Neuronal stem cell (in vitro differentiated cells): ENCODE data around the gene JSRP1.

Experiments used
- DNase-seq: peaks from one replicate; pipeline ENCODE4 v3.0.0-alpha.2; 2013; ENCODE audit warnings: low spot score
- H2AFZ ChIP-seq: one replicate; pipeline ENCODE4 v1.6.1; 2013; ENCODE audit warnings: mild to moderate bottlenecking, low read length, inconsistent platforms
- H2AK5ac ChIP-seq: 2 replicates; pipeline ENCODE4 v1.6.1; 2013; ENCODE audit warnings: low read depth, mild to moderate bottlenecking, inconsistent platforms, low read length, moderate library complexity, mixed read lengths
- H2BK120ac ChIP-seq: 2 replicates; pipeline ENCODE4 v1.6.1; 2013; ENCODE audit warnings: low read depth, mild to moderate bottlenecking, inconsistent platforms, low read length, moderate library complexity, mixed read lengths
- H2BK12ac ChIP-seq: one replicate; pipeline ENCODE4 v1.6.1; 2013; ENCODE audit warnings: low read length, inconsistent platforms
- H2BK15ac ChIP-seq: 2 replicates; pipeline ENCODE4 v1.6.1; 2013; ENCODE audit warnings: mild to moderate bottlenecking, low read length, inconsistent platforms, mixed read lengths
- H2BK5ac ChIP-seq: one replicate; pipeline ENCODE4 v1.6.1; 2013; ENCODE audit warnings: inconsistent platforms, mild to moderate bottlenecking, low read length, moderate library complexity
- H3K14ac ChIP-seq: one replicate; pipeline ENCODE4 v1.6.1; 2013; ENCODE audit warnings: low read length, inconsistent platforms
- H3K18ac ChIP-seq: 2 replicates; pipeline ENCODE4 v1.6.1; 2013; ENCODE audit warnings: low read length, inconsistent platforms
- H3K23ac ChIP-seq: 2 replicates; pipeline ENCODE4 v1.6.1; 2013; ENCODE audit warnings: low read depth, mild to moderate bottlenecking, mixed read lengths, low read length, inconsistent platforms; ENCODE audit not compliant: poor library complexity
- H3K27ac ChIP-seq: replicated peaks from 3 replicates; pipeline ENCODE4 v1.5.1; 2013; ENCODE audit warnings: low read length, inconsistent platforms
- H3K27me3 ChIP-seq, 3 experiments: 2 replicates each; pipeline ENCODE4 v1.6.1; 2013; ENCODE audit warnings: low read length in 3 of 3, mild to moderate bottlenecking in 2 of 3, inconsistent platforms in 1 of 3, low read depth in 1 of 3, mixed read lengths in 1 of 3, moderate library complexity in 1 of 3; ENCODE audit not compliant: control insufficient read depth in 3 of 3, insufficient read depth in 3 of 3
- H3K36me3 ChIP-seq, 2 donors: replicated peaks in 1 of 2; 2 replicates each; pipeline ENCODE4 v1.6.1; 2013; ENCODE audit warnings: low read length in 2 of 2; ENCODE audit not compliant: control insufficient read depth in 2 of 2, insufficient read depth in 2 of 2
- H3K4ac ChIP-seq: 2 replicates; pipeline ENCODE4 v1.6.1; 2013; ENCODE audit warnings: inconsistent platforms, mild to moderate bottlenecking, low read length, moderate library complexity
- H3K4me1 ChIP-seq, 2 donors: 1 replicate in 1 of 2; 2 replicates in 1 of 2; pipeline ENCODE4 v1.6.1; 2013; ENCODE audit warnings: low read length in 2 of 2, low read depth in 1 of 2; ENCODE audit not compliant: control insufficient read depth in 2 of 2, insufficient read depth in 1 of 2
- H3K4me2 ChIP-seq: one replicate; pipeline ENCODE4 v1.6.1; 2013; ENCODE audit warnings: mild to moderate bottlenecking, low read length, inconsistent platforms; ENCODE audit not compliant: insufficient read depth, poor library complexity, severe bottlenecking
- H3K4me3 ChIP-seq, 2 donors: 2 replicates each; pipeline ENCODE4 v1.5.1; 2013; ENCODE audit warnings: low read length in 2 of 2, mild to moderate bottlenecking in 2 of 2, inconsistent platforms in 1 of 2, moderate library complexity in 1 of 2
- H3K79me1 ChIP-seq: one replicate; pipeline ENCODE4 v1.6.1; 2013; ENCODE audit warnings: low read depth, mild to moderate bottlenecking, inconsistent platforms, low read length, moderate library complexity
- H3K9ac ChIP-seq: one replicate; pipeline ENCODE4 v1.6.1; 2013; ENCODE audit warnings: mild to moderate bottlenecking, low read depth, low read length, inconsistent platforms; ENCODE audit not compliant: poor library complexity
- H3K9me3 ChIP-seq, 2 donors: replicated peaks in 1 of 2; 2 replicates each; pipeline versions ENCODE3 to v1.6.1; 2013; ENCODE audit warnings: low read length in 2 of 2, mild to moderate bottlenecking in 2 of 2, inconsistent platforms in 1 of 2, low read depth in 1 of 2, mixed read lengths in 1 of 2, moderate library complexity in 1 of 2; ENCODE audit not compliant: control insufficient read depth in 2 of 2, insufficient read depth in 1 of 2
- H4K8ac ChIP-seq: one replicate; pipeline ENCODE4 v1.6.1; 2013; ENCODE audit warnings: low read depth, mild to moderate bottlenecking, inconsistent platforms, low read length, moderate library complexity
- H4K91ac ChIP-seq: one replicate; pipeline ENCODE4 v1.6.1; 2013; ENCODE audit warnings: low read length, low read depth, mild to moderate bottlenecking, inconsistent platforms; ENCODE audit not compliant: poor library complexity
- WGBS, 2 donors: extraction: QIAGEN DNeasy Blood & Tissue Kit; methylation state at CpG; one replicate each; pipeline ENCODE4 v1.1.7; 2013; ENCODE audit warnings: missing lambda C conversion rate in 2 of 2, mixed read lengths in 1 of 2; ENCODE audit not compliant: insufficient read length in 2 of 2, insufficient replicate concordance in 1 of 2; ENCODE audit errors: extremely low coverage in 2 of 2; 5-methylcytosine and 5-hydroxymethylcytosine counted together

Gene JSRP1

DNA sequence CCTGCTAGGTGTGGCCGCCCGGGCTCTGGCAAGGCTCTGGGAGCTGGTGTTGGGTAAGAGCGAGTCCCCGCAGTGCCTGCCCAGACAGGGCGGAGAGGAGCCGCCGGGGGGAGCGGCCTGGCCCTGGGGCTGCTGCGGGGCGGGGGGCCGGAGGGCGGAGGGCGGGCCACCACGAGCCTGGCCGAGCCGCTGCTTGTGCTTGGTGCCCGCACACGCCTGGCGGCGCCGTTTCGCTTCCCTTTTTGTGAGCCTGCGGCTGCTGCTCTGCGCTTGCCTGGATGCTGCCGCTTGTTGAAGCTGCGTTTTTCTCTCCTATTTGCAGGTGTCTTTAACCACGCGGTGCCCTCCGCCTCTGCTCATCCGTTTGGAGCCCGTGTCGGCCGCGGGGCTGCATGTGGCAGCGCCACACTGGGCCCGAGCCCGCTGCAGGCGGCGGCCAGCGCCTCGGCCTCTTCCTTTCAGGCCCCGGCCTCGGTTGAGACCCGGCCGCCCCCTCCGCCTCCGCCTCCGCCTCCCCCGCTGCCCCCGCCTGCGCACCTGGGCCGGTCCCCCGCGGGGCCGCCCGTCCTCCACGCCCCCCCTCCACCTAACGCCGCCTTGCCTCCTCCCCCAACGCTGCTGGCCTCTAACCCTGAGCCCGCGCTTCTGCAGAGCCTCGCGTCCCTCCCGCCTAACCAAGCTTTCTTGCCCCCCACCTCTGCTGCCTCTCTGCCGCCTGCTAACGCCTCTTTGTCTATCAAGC, 28.6 kb downstream of the JSRP1 start:
- no peak overlapping the region for H2BK12ac ChIP-seq
- no peak overlapping the region for H3K4me2 ChIP-seq
- H3K27ac ChIP-seq: no peak overlapping the region
- WGBS, 2 donors: no CpG with 5 or more reads among the region's 67 CpGs
- H3K36me3 ChIP-seq: peaks cover 49 to 88% of the 10 kb centered on the region in 2 donors
- H3K23ac ChIP-seq: no peak overlapping the region
- no peak overlapping the region for H2AFZ ChIP-seq
- no peaks in the 10 kb centered on the region for H3K27me3 ChIP-seq
- H2AK5ac ChIP-seq: no peak overlapping the region
- no peak for DNase-seq
- H3K9ac ChIP-seq: no peak overlapping the region
- no peak overlapping the region for H2BK5ac ChIP-seq
- peaks cover 5% of the 10 kb centered on the region for H3K79me1 ChIP-seq
- no peak overlapping the region for H4K8ac ChIP-seq
- no peak overlapping the region for H3K18ac ChIP-seq
- H3K9me3 ChIP-seq: no peaks in the 10 kb centered on the region
- no peak overlapping the region for H3K4ac ChIP-seq
- H2BK120ac ChIP-seq: no peak overlapping the region
- H3K4me1 ChIP-seq: no peaks in the 10 kb centered on the region
- no peak overlapping the region for H4K91ac ChIP-seq
- H2BK15ac ChIP-seq: no peak overlapping the region
- H3K14ac ChIP-seq: no peak overlapping the region
- H3K4me3 ChIP-seq: no peak overlapping the region

GRCh38 chr19:2226840-2227360, 29.3 kb downstream of the JSRP1 start:
- H3K4me2 ChIP-seq: no peak overlapping the region
- H3K4me3 ChIP-seq: no peak overlapping the region
- H2AFZ ChIP-seq: no peak overlapping the region
- WGBS, 2 donors: no CpG with 5 or more reads among the region's 53 CpGs
- no peak overlapping the region for H2BK5ac ChIP-seq
- H3K9me3 ChIP-seq: no peaks in the 10 kb centered on the region
- no peak overlapping the region for H4K8ac ChIP-seq
- H2AK5ac ChIP-seq: no peak overlapping the region
- H3K23ac ChIP-seq: no peak overlapping the region
- H3K9ac ChIP-seq: no peak overlapping the region
- H3K4me1 ChIP-seq: no peaks in the 10 kb centered on the region
- peaks cover 49 to 89% of the 10 kb centered on the region in 2 donors for H3K36me3 ChIP-seq
- no peak overlapping the region for H2BK120ac ChIP-seq
- no peak for DNase-seq
- H3K79me1 ChIP-seq: peaks cover 8% of the 10 kb centered on the region
- H3K18ac ChIP-seq: no peak overlapping the region
- H2BK12ac ChIP-seq: no peak overlapping the region
- no peak overlapping the region for H3K27ac ChIP-seq
- no peak overlapping the region for H3K14ac ChIP-seq
- no peaks in the 10 kb centered on the region for H3K27me3 ChIP-seq
- H4K91ac ChIP-seq: no peak overlapping the region
- no peak overlapping the region for H2BK15ac ChIP-seq
- H3K4ac ChIP-seq: no peak overlapping the region

DNA sequence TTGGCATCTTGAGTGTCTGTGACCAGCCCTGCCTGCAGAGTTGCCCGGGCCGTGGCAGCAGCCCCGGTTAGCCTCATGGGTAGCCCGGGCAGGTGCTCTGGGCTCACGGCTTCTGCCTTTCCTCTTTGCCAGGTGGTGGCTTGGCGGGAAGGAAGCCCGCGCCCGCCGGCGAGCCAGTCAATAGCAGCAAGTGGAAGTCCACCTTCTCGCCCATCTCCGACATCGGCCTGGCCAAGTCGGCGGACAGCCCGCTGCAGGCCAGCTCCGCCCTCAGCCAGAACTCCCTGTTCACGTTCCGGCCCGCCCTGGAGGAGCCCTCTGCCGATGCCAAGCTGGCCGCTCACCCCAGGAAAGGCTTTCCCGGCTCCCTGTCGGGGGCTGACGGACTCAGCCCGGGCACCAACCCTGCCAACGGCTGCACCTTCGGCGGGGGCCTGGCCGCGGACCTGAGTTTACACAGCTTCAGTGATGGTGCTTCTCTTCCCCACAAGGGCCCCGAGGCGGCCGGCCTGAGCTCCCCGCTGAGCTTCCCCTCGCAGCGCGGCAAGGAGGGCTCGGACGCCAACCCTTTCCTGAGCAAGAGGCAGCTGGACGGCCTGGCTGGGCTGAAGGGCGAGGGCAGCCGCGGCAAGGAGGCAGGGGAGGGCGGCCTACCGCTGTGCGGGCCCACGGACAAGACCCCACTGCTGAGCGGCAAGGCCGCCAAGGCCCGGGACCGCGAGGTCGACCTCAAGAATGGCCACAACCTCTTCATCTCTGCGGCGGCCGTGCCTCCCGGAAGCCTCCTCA, 30.0 kb downstream of the JSRP1 start:
- Histone ChIP-seq H3K27ac (no peak overlapping the region), H3K14ac (no peak overlapping the region), H3K79me1 (peaks cover 8% of the 10 kb centered on the region), H3K27me3 (no peaks in the 10 kb centered on the region), H3K9me3 (no peaks in the 10 kb centered on the region), H2AFZ (no peak overlapping the region), H3K18ac (no peak overlapping the region), H4K91ac (no peak overlapping the region), H3K4ac (no peak overlapping the region), H2BK15ac (no peak overlapping the region), H3K36me3 (peaks cover 47 to 89% of the 10 kb centered on the region in 2 donors), H4K8ac (peak overlapping the region; percentile 19), H3K4me1 (no peaks in the 10 kb centered on the region), H2BK5ac (no peak overlapping the region), H2AK5ac (no peak overlapping the region), H3K4me3 (no peak overlapping the region), H2BK120ac (no peak overlapping the region), H2BK12ac (no peak overlapping the region), H3K23ac (no peak overlapping the region), H3K9ac (peak overlapping the region; percentile 60), H3K4me2 (no peak overlapping the region)
- DNase-seq: no peak
- WGBS, 2 donors: no CpG with 5 or more reads among the region's 59 CpGs

DNA sequence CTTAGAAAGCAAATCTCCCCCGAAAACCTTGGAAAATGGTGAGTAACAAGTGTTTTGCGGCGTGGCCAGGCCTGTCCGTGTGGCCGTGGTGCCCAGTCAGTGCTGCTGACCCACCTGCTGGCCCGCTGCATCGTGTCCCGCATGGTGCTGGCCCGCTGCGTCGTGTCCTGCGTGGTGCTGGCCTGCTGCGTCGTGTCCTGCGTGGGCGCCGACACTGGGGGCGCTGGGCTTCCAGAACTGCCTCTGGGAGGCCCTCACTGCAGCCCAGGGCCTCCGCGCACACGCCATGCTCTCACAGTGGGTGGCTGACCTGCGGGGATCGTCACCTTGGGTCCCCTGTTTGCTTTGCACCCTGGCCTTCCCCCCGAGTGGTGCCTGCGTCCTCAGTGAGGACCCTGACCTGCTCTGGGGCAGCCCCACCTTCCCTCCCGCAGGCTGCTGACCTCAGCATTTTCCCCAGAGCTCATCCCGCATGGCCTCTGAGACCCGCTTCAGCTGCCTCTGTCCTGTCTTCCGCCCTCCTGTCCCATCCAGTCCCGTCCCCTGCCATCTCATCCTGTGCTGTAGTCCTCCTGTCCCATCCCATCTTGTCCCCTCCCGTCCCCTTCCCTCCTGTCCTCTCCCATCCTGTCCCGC, 30.7 kb downstream of the JSRP1 start:
- H2AK5ac ChIP-seq: no peak overlapping the region
- H3K27me3 ChIP-seq: no peaks in the 10 kb centered on the region
- H3K27ac ChIP-seq: no peak overlapping the region
- no peaks in the 10 kb centered on the region for H3K9me3 ChIP-seq
- peak overlapping the region; percentile 19 for H4K8ac ChIP-seq
- no peak overlapping the region for H3K23ac ChIP-seq
- peak overlapping the region; percentile 22 for H2BK12ac ChIP-seq
- no peaks in the 10 kb centered on the region for H3K4me1 ChIP-seq
- no peak overlapping the region for H4K91ac ChIP-seq
- peaks cover 43 to 88% of the 10 kb centered on the region in 2 donors for H3K36me3 ChIP-seq
- no CpG with 5 or more reads among the region's 32 CpGs for WGBS, 2 donors
- H3K9ac ChIP-seq: peak overlapping the region; percentile 21
- no peak overlapping the region for H2BK5ac ChIP-seq
- no peak overlapping the region for H2AFZ ChIP-seq
- H3K14ac ChIP-seq: no peak overlapping the region
- DNase-seq: no peak
- peak overlapping the region; percentile 11 for H3K18ac ChIP-seq
- no peak overlapping the region for H3K4ac ChIP-seq
- no peak overlapping the region for H3K4me3 ChIP-seq
- H2BK120ac ChIP-seq: no peak overlapping the region
- peak overlapping the region; percentile 11 for H3K4me2 ChIP-seq
- H2BK15ac ChIP-seq: no peak overlapping the region
- H3K79me1 ChIP-seq: peaks cover 8% of the 10 kb centered on the region
